ENCODE measurements around the gene NABP2.

The NABP2 gene

GRCh38 chr12:56224102-56224701 lies at the start of gene NABP2:
Gene NABP2, plus strand, starts transcription at chr12:56224342. Its CDS starts 515 bp downstream, at chr12:56224857.
- peak; percentile 98 for DNase-seq (ENCODE audit: low spot score)

GRCh38 chr12:56178347-56178746 lies 45.8 kb upstream of the NABP2 start:
- DNase-seq (ENCODE audit: low spot score), result no peak
- TF ChIP-seq CTCF (IDR thresholded peaks at IDR 0.05; ENCODE audit: extremely low read depth, missing control alignments), result no peak

More at GRCh38 chr12:56224102-56224701, at the start of gene NABP2:
- peak; percentile 74 for TF ChIP-seq CTCF (IDR thresholded peaks at IDR 0.05; ENCODE audit: extremely low read depth, missing control alignments)

- DNase-seq (ENCODE audit: low spot score), result no peak
- TF ChIP-seq CTCF (IDR thresholded peaks at IDR 0.05; ENCODE audit: extremely low read depth, missing control alignments), result no peak
These were observed 37.2 kb upstream of the NABP2 start for GRCh38 chr12:56186957-56187356.

DNA sequence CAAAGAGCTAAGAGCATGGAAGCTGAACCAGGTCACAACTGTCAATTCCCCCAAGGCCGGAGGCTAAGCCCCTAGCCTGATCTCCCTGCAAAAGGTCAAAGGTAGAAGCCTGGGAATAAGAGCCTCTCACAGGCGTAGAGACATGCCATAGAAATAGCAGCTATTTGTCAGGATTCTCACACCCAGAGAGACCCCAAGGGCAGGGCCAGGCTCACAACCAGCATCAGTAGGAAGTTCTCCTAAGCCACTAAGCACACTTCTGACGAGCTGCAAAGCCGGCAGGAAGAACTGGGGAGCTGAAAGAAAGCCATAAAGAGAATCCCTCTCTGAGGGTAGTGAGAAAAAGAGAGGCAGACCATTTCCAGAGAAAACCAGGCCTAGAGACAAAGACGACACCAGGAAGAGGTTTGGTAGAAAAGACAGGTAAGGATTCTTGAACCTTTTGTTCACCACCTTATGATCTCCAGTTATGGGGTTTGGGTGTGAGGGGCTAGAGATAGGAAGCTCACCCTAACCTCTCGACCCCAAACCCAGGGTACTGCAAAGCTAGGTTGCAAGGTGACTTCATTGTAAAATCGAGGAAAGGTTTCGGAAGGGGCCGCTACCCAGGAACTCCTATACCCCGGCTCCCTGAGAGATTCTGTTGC lies 35.9 kb upstream of the NABP2 start:
- DNase-seq (ENCODE audit: low spot score), result no peak
- no peak for TF ChIP-seq CTCF (IDR thresholded peaks at IDR 0.05; ENCODE audit: extremely low read depth, missing control alignments)

DNA sequence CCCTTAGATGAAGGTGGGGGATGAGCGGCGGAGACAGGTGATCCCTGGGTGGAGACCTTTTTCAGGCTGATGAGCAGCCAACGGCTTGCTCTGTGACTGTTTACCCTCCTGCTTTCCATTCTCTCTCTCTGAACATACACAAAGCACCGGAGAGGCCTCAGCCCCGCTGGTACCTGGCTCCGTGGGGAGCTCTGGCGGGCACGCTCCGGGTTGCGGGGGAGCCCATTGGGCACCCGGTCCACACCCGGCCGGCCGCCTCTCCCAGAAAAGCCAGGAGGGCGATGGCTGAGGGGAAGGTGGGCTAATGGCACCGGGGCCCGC lies 35.4 kb upstream of the NABP2 start:
- TF ChIP-seq CTCF (IDR thresholded peaks at IDR 0.05; ENCODE audit: extremely low read depth, missing control alignments), result no peak
- peak; percentile 28 for DNase-seq (ENCODE audit: low spot score)

GRCh38 chr12:56189099-56189917 lies 34.8 kb upstream of the NABP2 start, which contains the start of gene SMARCC2:
Gene SMARCC2, minus strand, starts transcription at chr12:56189483. Its CDS starts 22 bp downstream, at chr12:56189461.
- DNase-seq (ENCODE audit: low spot score), result peak; percentile 96
- peak; percentile 73 for TF ChIP-seq CTCF (IDR thresholded peaks at IDR 0.05; ENCODE audit: extremely low read depth, missing control alignments)

All from GM20000 (cell line).